Breast epithelium (tissue), 3 donors: ENCODE measurements around the gene MANBA.
A peak's percentile ranks its signal among the peaks of the same experiment; 100 is the strongest.

ENCODE experiments used
- POLR2AphosphoS5 ChIP-seq, 3 donors: sonication (generic); formaldehyde crosslinking; IDR thresholded peaks; one replicate each; pipeline ENCODE4 v1.6.1; 2017; ENCODE audit warnings: antibody characterized with exemption in 3 of 3
- TF ChIP-seq, protein P1 (sequence below), 3 donors: fragments of 450-650 bp; IDR thresholded peaks; one replicate each; pipeline ENCODE4 v1.5.1; 2016 to 2017; ENCODE audit warnings: antibody characterized with exemption in 3 of 3, mild to moderate bottlenecking in 3 of 3, moderate library complexity in 3 of 3

DNA sequence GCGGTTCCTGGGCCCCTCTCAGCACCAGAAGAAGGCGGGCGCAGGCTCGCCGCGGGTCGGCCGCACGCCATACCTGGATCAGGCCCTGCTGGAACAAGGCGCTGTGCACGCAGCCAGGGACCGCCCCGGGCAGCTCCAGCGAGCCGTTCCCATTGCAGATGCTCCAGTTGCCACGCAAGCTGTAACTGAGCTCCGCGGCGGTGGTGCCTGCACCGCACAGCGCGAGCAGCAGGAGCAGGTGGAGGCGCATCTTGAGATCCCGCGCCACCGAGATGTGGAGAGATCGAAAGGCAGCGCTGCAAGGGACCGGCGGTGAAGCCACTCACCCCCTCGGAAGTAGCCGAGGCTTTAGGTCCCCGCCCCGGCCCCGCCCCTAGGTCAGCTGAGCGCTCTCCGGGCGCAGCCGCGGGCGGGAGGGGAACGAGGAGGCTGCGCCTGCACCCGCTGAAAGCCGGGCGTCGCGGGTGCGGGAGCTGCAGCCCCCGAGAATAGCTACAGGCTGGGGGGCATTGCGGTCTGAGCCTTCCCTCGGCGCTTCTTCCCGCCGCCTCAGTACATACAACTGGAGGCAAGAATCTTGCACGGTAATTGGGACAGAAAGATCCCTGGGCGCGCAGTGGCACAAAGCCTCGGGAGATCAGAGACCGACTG, at the start of gene MANBA:
- TF ChIP-seq, protein P1, sequence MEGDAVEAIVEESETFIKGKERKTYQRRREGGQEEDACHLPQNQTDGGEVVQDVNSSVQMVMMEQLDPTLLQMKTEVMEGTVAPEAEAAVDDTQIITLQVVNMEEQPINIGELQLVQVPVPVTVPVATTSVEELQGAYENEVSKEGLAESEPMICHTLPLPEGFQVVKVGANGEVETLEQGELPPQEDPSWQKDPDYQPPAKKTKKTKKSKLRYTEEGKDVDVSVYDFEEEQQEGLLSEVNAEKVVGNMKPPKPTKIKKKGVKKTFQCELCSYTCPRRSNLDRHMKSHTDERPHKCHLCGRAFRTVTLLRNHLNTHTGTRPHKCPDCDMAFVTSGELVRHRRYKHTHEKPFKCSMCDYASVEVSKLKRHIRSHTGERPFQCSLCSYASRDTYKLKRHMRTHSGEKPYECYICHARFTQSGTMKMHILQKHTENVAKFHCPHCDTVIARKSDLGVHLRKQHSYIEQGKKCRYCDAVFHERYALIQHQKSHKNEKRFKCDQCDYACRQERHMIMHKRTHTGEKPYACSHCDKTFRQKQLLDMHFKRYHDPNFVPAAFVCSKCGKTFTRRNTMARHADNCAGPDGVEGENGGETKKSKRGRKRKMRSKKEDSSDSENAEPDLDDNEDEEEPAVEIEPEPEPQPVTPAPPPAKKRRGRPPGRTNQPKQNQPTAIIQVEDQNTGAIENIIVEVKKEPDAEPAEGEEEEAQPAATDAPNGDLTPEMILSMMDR (IDR thresholded peaks at IDR 0.05) = no peak
- TF ChIP-seq POLR2AphosphoS5 (IDR thresholded peaks at IDR 0.05) = peak in 2 of 3 donors; percentile 22 to 51
